ENCODE measurements around the gene NUBP1.
"Not testable (repeated sequence)": the region's sequence is repeated elsewhere in the genome, so short reads cannot be mapped to it uniquely, and the experiment has no call there.

NUBP1 gene

DNA sequence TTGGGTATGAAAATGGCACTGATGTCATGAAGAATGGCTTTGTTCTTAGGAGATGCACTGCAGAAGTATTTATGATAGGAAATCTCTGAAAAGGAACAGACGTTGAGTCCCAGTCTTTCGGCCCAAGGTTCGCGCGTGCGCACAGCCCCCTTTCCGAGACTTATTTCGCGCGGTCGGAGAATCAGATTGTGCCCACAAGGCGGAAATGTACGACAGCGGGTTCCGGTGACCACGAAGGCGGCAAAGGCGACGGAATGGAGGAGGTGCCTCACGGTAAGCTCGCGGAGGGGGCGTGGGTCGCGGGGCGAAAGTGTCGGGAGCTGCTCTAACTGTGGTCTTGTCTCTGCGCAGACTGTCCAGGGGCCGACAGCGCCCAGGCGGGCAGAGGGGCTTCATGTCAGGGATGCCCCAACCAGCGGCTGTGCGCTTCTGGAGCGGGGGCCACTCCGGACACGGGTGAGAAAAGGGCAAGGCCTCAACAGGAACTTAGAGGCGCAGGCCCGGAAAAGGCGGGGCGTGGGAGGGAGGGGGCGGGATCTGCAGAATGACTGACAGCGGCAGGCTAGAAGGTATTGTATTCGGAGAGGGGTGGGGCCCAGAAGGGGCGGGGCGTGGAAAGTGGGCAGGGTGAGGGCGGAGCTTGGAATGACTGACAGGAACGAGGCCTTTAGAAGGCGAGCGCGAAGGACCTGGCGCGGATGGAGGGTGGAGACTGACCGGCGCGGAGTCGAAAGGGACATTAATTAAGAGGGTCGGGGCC, at the start of gene NUBP1:
TSS of gene NUBP1 (plus strand) at position 233 of the 760 bp plus-strand sequence. CDS start at position 255, 22 bp downstream.
- DNase-seq (ENCODE audit: low read depth) = peak; percentile 99

DNA sequence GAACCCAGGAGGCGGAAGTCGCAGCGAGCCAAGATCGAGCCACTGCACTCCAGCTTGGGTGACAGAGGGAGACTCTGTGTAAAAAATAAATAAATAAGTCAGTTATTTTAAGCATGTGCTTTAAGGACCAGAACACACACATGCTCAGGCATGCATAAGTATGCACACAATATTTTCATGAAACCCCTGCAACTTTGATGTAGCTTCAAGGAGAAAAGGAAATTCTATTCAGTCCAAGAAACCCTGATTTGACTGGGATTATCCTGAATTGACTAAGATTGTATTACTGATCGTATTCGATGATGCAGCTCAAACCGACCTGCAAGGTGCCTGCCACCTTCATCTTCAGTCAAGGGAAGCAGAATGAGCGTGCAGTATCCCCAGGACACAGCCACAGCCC, 49.8 kb upstream of the NUBP1 start:
- DNase-seq (ENCODE audit: low read depth) = no peak

- DNase-seq (ENCODE audit: low read depth) = no peak
Measured at GRCh38 chr16:10694306-10694705, 49.3 kb upstream of the NUBP1 start.

GRCh38 chr16:10694830-10695229, 48.8 kb upstream of the NUBP1 start, which contains the start of gene TEKT5:
TSS of gene TEKT5 (minus strand) at chr16:10694930. CDS start at chr16:10694873, 57 bp downstream.
- no peak for DNase-seq (ENCODE audit: low read depth)

DNA sequence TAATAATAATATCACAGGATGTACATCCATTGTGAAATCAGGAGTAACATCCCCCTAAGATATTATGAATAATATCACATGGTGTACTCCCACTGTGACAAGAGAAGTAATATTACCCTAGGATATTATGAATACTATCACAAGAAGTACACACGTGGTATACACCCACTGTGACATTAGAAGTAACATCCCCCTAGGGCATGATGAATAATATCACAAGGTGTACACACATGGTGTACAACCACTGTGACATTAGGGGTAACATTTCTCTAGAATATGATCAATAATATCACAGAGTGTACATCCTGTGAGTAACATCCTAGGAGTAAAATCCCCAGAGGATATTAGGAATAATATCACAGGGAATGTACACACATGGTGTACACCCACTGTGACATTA, 43.9 kb upstream of the NUBP1 start:
- DNase-seq (ENCODE audit: low read depth) = no peak

- no peak for DNase-seq (ENCODE audit: low read depth)
Measured at GRCh38 chr16:10708969-10709368, 34.7 kb upstream of the NUBP1 start.

- peak; percentile 11 for DNase-seq (ENCODE audit: low read depth)
Measured at GRCh38 chr16:10728003-10728887, 15.4 kb upstream of the NUBP1 start.

DNA sequence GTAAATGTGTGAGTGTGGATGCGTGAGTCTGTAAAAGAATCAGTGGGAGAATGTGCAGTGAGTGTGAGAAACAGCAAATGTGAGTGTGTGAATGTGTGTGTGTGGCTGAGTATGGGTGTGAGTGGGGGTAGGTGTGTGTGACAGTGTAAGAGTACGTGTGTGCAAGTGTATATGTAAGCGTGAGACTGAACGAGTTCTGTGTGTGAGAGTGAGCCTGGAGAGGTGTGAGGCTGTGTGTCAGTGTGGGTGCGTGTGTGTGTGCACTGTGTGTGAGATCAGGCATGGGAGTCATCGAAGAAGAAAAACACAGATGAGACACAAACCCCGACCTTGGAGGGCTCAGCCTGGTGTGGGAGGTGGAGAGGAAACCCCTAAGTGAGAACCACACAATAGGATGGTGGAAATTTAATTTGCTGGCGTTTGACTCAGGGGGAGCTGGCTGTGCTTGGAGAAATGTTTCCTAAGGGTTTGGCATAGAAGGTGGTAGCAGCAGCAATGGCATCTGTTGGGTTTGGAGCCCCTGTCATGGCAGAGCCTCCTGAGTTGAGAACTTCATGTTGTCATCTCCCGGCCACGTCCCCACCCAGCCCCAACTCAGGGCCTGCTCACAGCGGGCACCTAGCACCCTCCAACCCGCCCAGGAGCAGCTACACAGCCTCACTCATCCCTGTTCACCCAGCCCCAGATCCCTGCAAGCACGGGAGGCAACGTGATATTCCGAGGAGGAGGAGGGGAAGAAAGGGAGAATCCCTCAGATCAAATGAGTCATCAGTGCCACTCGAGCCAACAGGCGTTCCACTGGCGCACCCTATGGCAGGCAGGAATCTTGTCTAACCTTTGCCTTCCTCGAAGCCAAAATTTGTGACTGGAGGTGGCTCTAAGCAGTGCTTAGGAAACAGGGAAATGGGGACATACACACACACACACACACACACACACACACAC, 14.3 kb upstream of the NUBP1 start:
- peak; percentile 56 for DNase-seq (ENCODE audit: low read depth)

DNA sequence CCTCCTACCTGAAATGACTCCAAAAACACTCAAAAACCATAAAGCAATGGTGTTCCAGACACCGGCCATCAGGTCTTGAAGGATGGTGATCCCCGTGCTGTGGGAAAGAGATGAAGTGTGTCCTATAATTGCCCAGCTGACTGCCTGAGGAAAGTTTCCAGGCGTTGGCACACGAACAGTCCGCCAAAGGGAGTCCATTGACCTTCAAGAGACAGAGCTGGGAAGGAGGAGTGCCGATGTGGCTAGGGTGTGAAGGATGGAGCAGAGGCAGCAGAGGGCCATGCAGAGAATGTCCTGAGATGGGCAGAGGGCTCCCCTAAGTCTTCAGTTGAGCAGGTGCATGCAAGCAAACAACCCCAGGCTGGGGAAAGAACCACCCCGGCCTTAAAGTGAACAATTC, 11.9 kb upstream of the NUBP1 start:
- no peak for DNase-seq (ENCODE audit: low read depth)

DNA sequence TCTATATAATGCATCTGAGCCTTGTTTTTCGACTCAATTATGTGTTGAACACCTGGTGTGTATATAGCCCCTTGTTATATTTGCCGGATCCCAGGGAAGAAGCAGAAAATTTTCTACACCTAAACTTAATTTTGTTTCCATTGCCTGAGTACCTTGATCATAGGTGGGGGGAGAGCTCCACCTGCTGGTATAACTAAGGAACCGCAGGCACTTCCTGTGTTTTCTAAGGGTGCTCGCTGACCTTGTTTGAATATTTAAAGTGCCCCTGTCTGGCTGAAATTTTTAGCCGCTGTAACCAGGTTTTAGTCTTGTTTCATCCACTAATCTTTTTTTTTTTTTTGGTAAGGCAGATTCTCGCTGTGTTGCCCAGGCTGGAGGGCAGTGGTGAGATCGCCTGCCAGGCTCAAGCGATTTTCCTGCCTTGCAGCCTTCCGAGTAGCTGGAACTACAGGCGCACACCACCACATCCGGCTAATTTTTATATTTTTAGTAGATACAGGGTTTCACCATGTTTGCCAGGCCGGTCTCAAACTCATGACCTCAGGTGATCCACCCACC, 6.5 kb upstream of the NUBP1 start:
- DNase-seq (ENCODE audit: low read depth) = peak; percentile 43

DNA sequence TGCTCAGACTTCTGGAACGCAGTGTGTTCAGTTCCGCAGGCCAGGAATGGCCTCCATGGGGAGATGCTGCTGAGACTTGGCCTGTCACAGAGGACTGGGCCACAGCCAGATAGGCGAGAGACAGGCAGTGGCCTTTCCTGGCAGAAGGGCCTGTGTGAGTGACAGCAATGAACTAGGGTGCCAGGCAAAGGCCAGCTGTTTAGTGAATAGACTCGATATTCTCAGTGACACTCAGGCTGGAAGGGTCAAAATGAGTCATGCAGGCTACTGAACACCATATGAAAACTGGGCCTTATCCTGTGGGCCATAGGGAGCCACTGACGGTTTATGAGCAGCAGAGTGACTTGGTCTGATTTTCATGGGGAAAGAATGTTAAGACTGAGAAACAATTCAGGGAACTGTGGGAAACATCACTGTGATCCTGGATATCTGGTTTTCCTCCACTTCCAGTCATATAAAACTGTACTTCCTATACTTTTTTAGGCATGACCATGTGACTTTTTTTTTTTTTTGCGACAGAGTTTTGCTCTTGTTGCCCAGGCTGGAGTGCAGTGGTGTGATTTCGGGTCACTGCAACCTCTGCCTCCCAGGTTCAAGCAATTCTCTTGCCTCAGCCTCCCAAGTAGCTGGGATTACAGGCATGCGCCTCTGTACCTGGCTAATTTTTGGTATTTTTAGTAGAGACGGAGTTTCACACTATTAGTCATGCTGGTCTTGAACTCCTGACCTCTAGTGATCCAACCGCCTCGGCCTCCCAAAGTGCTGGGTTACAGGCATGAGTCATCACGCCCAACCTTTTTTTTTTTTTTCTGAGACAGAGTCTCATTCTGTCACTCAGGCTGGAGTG, 5.2 kb upstream of the NUBP1 start:
- DNase-seq (ENCODE audit: low read depth) = peak; percentile 73

- DNase-seq (ENCODE audit: low read depth) = no peak
Measured at GRCh38 chr16:10740000-10740844, 3.4 kb upstream of the NUBP1 start.

DNA sequence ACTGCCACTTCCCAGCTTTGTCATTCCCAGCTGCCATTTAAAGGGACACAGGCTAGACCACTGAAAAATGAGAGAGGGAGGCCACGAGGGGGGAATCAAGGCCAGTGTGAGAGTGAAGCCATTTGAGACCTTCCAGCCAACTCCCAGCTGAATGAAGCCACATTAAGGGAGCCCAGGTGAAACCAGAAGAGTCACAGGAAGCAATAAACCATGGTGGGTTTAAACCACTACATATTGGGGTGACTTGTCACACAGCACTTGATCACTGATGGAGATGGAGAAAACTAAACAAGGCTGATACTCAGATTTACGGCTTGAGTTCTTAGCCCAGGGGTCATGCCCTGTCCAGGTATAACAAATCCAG, 2.8 kb upstream of the NUBP1 start:
- no peak for DNase-seq (ENCODE audit: low read depth)

GRCh38 chr16:10741249-10741648, 2.4 kb upstream of the NUBP1 start:
- DNase-seq (ENCODE audit: low read depth) = not testable (repeated sequence)

GRCh38 chr16:10741844-10742243, 1.8 kb upstream of the NUBP1 start:
- no peak for DNase-seq (ENCODE audit: low read depth)

DNA sequence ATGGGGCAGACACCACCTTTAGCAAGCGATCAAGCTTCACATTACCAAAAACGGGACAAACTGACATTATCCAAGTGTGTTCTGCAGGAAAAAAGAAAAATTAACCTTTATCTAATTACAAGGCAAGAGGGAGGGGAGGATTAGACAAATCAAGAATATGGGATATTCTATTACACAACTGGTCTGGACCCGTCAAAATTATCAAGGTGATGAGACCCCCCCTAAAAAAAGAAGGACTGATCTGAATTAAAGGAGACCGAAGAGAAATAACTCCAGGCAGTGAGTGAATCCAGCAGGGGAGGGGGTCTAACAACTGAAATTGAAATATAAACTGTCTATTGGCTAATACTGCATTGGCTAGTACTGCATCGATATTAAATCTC, 424 bp upstream of the NUBP1 start:
- DNase-seq (ENCODE audit: low read depth) = no peak

GRCh38 chr16:10744370-10745030, 858 bp downstream of the NUBP1 start:
- DNase-seq (ENCODE audit: low read depth) = no peak

DNA sequence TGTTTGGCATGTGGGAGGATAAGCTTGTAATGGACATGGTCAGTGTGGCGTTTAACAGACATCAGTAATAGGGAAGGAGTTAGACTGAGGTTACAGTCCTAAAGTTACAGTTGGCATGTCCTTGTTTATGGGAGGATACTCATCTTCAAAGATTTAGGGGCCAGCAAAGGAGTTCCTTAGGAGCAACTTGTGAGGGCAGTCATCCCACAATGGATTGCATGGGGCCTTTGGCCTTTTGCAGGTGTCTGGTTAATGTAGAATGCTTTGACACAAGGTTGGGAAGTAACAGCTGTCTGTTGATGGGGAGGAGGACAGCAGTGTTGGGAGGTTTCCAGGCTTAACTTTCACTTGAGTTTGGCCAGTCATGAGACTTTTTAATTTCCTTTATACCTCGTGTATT, 2.2 kb downstream of the NUBP1 start:
- DNase-seq (ENCODE audit: low read depth) = no peak

- DNase-seq (ENCODE audit: low read depth) = no peak
Measured at GRCh38 chr16:10750793-10751192, 7.2 kb downstream of the NUBP1 start.

All from fibroblast of gingiva (primary cell).